ENCODE results near the gene SH2D4B.

The SH2D4B gene

DNA sequence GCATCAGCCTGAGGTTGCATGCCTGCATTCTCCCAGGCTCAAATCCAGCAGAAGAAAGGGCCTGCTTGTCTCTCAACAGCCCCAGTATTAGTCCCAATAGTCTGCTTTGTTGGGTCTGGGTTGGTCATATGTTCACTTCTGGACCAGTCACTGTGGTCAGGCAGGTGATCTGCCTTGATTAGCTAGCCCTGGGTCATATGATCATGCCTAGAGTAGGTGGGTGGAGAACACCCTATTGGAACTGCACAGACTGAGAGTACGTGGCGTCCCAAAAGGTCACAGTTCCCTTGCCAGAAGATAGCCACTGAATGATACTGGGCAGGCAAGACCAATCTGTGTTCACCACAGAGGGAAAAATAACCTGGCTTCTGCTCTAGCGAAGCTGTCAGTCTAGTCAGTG, 80.1 kb downstream of the SH2D4B start:
- TF ChIP-seq ZNF70 (CRISPR knock-in tag; IDR thresholded peaks at IDR 0.05), result no peak
- no peak for TF ChIP-seq TCF4 (CRISPR knock-in tag; IDR thresholded peaks at IDR 0.05; ENCODE audit: borderline replicate concordance)
- TF ChIP-seq CSDC2 (CRISPR knock-in tag; IDR thresholded peaks at IDR 0.05), result no peak
- no peak for TF ChIP-seq ARNTL (CRISPR knock-in tag; IDR thresholded peaks at IDR 0.05; ENCODE audit: borderline replicate concordance, low read depth)
- TF ChIP-seq ZFP3 (CRISPR knock-in tag; IDR thresholded peaks at IDR 0.05), result no peak
- TF ChIP-seq OSR1 (CRISPR knock-in tag; IDR thresholded peaks at IDR 0.05), result no peak
- no peak for TF ChIP-seq ZFP30 (CRISPR knock-in tag; IDR thresholded peaks at IDR 0.05)
- TF ChIP-seq, protein P1, sequence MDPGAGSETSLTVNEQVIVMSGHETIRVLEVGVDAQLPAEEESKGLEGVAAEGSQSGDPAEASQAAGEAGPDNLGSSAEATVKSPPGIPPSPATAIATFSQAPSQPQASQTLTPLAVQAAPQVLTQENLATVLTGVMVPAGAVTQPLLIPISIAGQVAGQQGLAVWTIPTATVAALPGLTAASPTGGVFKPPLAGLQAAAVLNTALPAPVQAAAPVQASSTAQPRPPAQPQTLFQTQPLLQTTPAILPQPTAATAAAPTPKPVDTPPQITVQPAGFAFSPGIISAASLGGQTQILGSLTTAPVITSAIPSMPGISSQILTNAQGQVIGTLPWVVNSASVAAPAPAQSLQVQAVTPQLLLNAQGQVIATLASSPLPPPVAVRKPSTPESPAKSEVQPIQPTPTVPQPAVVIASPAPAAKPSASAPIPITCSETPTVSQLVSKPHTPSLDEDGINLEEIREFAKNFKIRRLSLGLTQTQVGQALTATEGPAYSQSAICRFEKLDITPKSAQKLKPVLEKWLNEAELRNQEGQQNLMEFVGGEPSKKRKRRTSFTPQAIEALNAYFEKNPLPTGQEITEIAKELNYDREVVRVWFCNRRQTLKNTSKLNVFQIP (CRISPR knock-in tag; IDR thresholded peaks at IDR 0.05; ENCODE audit: borderline replicate concordance, low read depth), result no peak
- no peak for TF ChIP-seq RARB (CRISPR knock-in tag; IDR thresholded peaks at IDR 0.05)
- no peak for TF ChIP-seq ZNF565 (CRISPR knock-in tag; conservative IDR thresholded peaks at IDR 0.05; ENCODE audit: low read depth)
- no peak for TF ChIP-seq TOX (CRISPR knock-in tag; IDR thresholded peaks at IDR 0.05; ENCODE audit: borderline replicate concordance)
- TF ChIP-seq, protein P2, sequence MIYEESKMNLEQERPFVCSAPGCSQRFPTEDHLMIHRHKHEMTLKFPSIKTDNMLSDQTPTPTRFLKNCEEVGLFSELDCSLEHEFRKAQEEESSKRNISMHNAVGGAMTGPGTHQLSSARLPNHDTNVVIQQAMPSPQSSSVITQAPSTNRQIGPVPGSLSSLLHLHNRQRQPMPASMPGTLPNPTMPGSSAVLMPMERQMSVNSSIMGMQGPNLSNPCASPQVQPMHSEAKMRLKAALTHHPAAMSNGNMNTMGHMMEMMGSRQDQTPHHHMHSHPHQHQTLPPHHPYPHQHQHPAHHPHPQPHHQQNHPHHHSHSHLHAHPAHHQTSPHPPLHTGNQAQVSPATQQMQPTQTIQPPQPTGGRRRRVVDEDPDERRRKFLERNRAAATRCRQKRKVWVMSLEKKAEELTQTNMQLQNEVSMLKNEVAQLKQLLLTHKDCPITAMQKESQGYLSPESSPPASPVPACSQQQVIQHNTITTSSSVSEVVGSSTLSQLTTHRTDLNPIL (CRISPR knock-in tag; IDR thresholded peaks at IDR 0.05; ENCODE audit: low read depth), result no peak
- TF ChIP-seq, protein P3, sequence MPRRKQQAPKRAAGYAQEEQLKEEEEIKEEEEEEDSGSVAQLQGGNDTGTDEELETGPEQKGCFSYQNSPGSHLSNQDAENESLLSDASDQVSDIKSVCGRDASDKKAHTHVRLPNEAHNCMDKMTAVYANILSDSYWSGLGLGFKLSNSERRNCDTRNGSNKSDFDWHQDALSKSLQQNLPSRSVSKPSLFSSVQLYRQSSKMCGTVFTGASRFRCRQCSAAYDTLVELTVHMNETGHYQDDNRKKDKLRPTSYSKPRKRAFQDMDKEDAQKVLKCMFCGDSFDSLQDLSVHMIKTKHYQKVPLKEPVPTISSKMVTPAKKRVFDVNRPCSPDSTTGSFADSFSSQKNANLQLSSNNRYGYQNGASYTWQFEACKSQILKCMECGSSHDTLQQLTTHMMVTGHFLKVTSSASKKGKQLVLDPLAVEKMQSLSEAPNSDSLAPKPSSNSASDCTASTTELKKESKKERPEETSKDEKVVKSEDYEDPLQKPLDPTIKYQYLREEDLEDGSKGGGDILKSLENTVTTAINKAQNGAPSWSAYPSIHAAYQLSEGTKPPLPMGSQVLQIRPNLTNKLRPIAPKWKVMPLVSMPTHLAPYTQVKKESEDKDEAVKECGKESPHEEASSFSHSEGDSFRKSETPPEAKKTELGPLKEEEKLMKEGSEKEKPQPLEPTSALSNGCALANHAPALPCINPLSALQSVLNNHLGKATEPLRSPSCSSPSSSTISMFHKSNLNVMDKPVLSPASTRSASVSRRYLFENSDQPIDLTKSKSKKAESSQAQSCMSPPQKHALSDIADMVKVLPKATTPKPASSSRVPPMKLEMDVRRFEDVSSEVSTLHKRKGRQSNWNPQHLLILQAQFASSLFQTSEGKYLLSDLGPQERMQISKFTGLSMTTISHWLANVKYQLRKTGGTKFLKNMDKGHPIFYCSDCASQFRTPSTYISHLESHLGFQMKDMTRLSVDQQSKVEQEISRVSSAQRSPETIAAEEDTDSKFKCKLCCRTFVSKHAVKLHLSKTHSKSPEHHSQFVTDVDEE (CRISPR knock-in tag; IDR thresholded peaks at IDR 0.05), result no peak
- TF ChIP-seq ZC3H10 (CRISPR knock-in tag; IDR thresholded peaks at IDR 0.05), result no peak
- no peak for TF ChIP-seq ZNF8 (CRISPR knock-in tag; IDR thresholded peaks at IDR 0.05)
- TF ChIP-seq, protein P4, sequence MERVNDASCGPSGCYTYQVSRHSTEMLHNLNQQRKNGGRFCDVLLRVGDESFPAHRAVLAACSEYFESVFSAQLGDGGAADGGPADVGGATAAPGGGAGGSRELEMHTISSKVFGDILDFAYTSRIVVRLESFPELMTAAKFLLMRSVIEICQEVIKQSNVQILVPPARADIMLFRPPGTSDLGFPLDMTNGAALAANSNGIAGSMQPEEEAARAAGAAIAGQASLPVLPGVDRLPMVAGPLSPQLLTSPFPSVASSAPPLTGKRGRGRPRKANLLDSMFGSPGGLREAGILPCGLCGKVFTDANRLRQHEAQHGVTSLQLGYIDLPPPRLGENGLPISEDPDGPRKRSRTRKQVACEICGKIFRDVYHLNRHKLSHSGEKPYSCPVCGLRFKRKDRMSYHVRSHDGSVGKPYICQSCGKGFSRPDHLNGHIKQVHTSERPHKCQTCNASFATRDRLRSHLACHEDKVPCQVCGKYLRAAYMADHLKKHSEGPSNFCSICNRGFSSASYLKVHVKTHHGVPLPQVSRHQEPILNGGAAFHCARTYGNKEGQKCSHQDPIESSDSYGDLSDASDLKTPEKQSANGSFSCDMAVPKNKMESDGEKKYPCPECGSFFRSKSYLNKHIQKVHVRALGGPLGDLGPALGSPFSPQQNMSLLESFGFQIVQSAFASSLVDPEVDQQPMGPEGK (CRISPR knock-in tag; IDR thresholded peaks at IDR 0.05; ENCODE audit: borderline replicate concordance), result no peak
- no peak for TF ChIP-seq GLIS3 (CRISPR knock-in tag; IDR thresholded peaks at IDR 0.05)
- TF ChIP-seq BACH2 (CRISPR knock-in tag; IDR thresholded peaks at IDR 0.05; ENCODE audit: borderline replicate concordance), result no peak
- no peak for ATAC-seq

DNA sequence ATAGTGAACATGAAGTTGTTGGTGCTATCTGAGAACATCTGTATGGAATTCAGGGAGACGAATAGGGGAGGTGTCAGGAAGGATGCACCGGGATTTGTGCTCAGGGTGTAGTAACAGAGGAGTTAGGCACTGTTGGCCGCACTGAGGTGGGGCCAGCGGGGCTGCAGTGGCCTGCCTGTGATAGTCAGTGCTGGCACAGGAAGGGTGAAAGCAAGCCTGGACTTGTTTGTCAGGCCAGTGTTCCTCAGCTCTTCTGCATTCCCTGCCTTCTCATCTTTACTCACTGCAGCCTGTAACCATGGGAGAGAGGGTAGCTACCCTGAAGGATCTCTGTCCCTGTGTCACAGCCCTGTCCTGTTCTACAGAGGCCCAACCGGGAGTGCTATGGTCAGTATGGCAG, 81.3 kb downstream of the SH2D4B start:
- no peak for ATAC-seq
- TF ChIP-seq, protein P4 (CRISPR knock-in tag; IDR thresholded peaks at IDR 0.05; ENCODE audit: borderline replicate concordance), result no peak
- no peak for TF ChIP-seq OSR1 (CRISPR knock-in tag; IDR thresholded peaks at IDR 0.05)
- no peak for TF ChIP-seq ZFP3 (CRISPR knock-in tag; IDR thresholded peaks at IDR 0.05)
- TF ChIP-seq ISL1 (CRISPR knock-in tag; IDR thresholded peaks at IDR 0.05), result no peak

DNA sequence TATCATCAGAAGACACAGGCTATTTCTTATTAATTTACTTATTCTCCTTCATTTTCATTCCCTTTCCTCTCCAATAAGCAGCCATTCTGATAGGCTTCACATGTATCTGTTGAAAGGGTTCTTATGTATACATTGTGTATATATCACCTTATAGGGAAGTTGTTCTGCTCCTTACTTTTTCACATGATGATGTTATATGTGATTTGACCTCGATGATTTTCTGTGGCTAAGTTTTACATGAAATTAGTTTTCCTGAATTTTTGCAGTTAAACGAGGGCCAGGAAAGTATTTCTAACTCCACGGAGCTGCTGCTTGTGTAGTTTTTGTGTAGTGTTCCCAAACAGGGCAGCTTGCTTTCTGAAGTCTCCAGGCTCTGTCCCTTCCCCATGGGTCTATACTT, 84.5 kb downstream of the SH2D4B start:
- TF ChIP-seq ISL1 (CRISPR knock-in tag; IDR thresholded peaks at IDR 0.05) (no peak), GLIS3 (CRISPR knock-in tag; IDR thresholded peaks at IDR 0.05) (no peak), ZFP3 (CRISPR knock-in tag; IDR thresholded peaks at IDR 0.05) (no peak), ZFP30 (CRISPR knock-in tag; IDR thresholded peaks at IDR 0.05) (no peak), RARB (CRISPR knock-in tag; IDR thresholded peaks at IDR 0.05) (no peak), CSDC2 (CRISPR knock-in tag; IDR thresholded peaks at IDR 0.05) (no peak), TCF4 (CRISPR knock-in tag; IDR thresholded peaks at IDR 0.05; ENCODE audit: borderline replicate concordance) (no peak), ZNF565 (CRISPR knock-in tag; conservative IDR thresholded peaks at IDR 0.05; ENCODE audit: low read depth) (no peak), ARNTL (CRISPR knock-in tag; IDR thresholded peaks at IDR 0.05; ENCODE audit: borderline replicate concordance, low read depth) (no peak), ZC3H10 (CRISPR knock-in tag; IDR thresholded peaks at IDR 0.05) (no peak), ZNF8 (CRISPR knock-in tag; IDR thresholded peaks at IDR 0.05) (no peak), OSR1 (CRISPR knock-in tag; IDR thresholded peaks at IDR 0.05) (no peak), PPARA (CRISPR knock-in tag; IDR thresholded peaks at IDR 0.05; ENCODE audit: borderline replicate concordance) (no peak)
- TF ChIP-seq, protein P2 (CRISPR knock-in tag; IDR thresholded peaks at IDR 0.05; ENCODE audit: low read depth), result no peak
- TF ChIP-seq, protein P5, sequence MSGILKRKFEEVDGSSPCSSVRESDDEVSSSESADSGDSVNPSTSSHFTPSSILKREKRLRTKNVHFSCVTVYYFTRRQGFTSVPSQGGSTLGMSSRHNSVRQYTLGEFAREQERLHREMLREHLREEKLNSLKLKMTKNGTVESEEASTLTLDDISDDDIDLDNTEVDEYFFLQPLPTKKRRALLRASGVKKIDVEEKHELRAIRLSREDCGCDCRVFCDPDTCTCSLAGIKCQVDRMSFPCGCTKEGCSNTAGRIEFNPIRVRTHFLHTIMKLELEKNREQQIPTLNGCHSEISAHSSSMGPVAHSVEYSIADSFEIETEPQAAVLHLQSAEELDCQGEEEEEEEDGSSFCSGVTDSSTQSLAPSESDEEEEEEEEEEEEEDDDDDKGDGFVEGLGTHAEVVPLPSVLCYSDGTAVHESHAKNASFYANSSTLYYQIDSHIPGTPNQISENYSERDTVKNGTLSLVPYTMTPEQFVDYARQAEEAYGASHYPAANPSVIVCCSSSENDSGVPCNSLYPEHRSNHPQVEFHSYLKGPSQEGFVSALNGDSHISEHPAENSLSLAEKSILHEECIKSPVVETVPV (CRISPR knock-in tag; IDR thresholded peaks at IDR 0.05), result no peak
- TF ChIP-seq, protein P1 (CRISPR knock-in tag; IDR thresholded peaks at IDR 0.05; ENCODE audit: borderline replicate concordance, low read depth), result no peak
- no peak for ATAC-seq
